HG02610 (cell line): ENCODE data around the gene EXD1.
A peak's percentile ranks its signal among the peaks of the same experiment; 100 is the strongest.

ENCODE experiments used
- ATAC-seq: cut with Tn5 transposase; IDR thresholded peaks from one replicate; pipeline ENCODE4 v1.9.1; 2021; ENCODE audit warnings: mild to moderate bottlenecking, moderate library complexity; ENCODE audit not compliant: unreplicated experiment

The EXD1 gene

GRCh38 chr15:41231422-41232226 is 1.1 kb upstream of the EXD1 start:
- ATAC-seq, result peak; percentile 40

GRCh38 chr15:41230345-41230649 is 260 bp downstream of the EXD1 start:
- ATAC-seq, result no peak

GRCh38 chr15:41219381-41219780 is 11.2 kb downstream of the EXD1 start:
- ATAC-seq, result no peak

GRCh38 chr15:41218851-41219250 is 11.7 kb downstream of the EXD1 start:
- ATAC-seq, result no peak

- ATAC-seq, result no peak
Measured at GRCh38 chr15:41215708-41216107, 14.8 kb downstream of the EXD1 start.

- no peak for ATAC-seq
Measured at GRCh38 chr15:41207687-41208448, 22.7 kb downstream of the EXD1 start.

GRCh38 chr15:41205315-41205714 is 25.2 kb downstream of the EXD1 start:
- ATAC-seq, result no peak

- no peak for ATAC-seq
Measured at GRCh38 chr15:41203395-41203794, 27.2 kb downstream of the EXD1 start.

- no peak for ATAC-seq
Measured at GRCh38 chr15:41199470-41199869, 31.1 kb downstream of the EXD1 start.

GRCh38 chr15:41194444-41194843 is 36.1 kb downstream of the EXD1 start:
- no peak for ATAC-seq

- no peak for ATAC-seq
Measured at GRCh38 chr15:41183581-41183980, 47.0 kb downstream of the EXD1 start.

GRCh38 chr15:41182266-41182665 is 48.3 kb downstream of the EXD1 start:
- no peak for ATAC-seq

GRCh38 chr15:41180206-41180789 is 50.3 kb downstream of the EXD1 start:
- ATAC-seq, result no peak

- ATAC-seq, result no peak
Measured at GRCh38 chr15:41169781-41170180, 60.8 kb downstream of the EXD1 start.

GRCh38 chr15:41169086-41169485 is 61.5 kb downstream of the EXD1 start:
- no peak for ATAC-seq

- ATAC-seq, result no peak
Measured at GRCh38 chr15:41161736-41162135, 68.8 kb downstream of the EXD1 start.

GRCh38 chr15:41161336-41161735 is 69.2 kb downstream of the EXD1 start:
- no peak for ATAC-seq

- ATAC-seq, result no peak
Measured at GRCh38 chr15:41160639-41161315, 69.8 kb downstream of the EXD1 start.

- no peak for ATAC-seq
Measured at GRCh38 chr15:41154412-41154811, 76.1 kb downstream of the EXD1 start.

GRCh38 chr15:41153733-41154132 is 76.8 kb downstream of the EXD1 start:
- no peak for ATAC-seq

- no peak for ATAC-seq
Measured at GRCh38 chr15:41151451-41152005, 79.0 kb downstream of the EXD1 start.
